Epidermal melanocyte (primary cell): ENCODE results near the gene NCOA3.

Source experiments
- DNase-seq: peaks from one replicate; pipeline ENCODE4 v3.0.0; 2011; ENCODE audit warnings: low spot score; ENCODE audit not compliant: insufficient read length

The NCOA3 gene

GRCh38 chr20:47703748-47704147 is 202.1 kb downstream of the NCOA3 start:
- no peak for DNase-seq

- no peak for DNase-seq
Observed at GRCh38 chr20:47704746-47705496, 203.2 kb downstream of the NCOA3 start.

GRCh38 chr20:47705497-47705856 is 203.8 kb downstream of the NCOA3 start:
- no peak for DNase-seq

- DNase-seq = no peak
Observed at GRCh38 chr20:47706345-47706744, 204.7 kb downstream of the NCOA3 start.
